GM19328 (cell line): Measurements from ENCODE around the gene PRXL2C.
"Not testable (repeated sequence)": the region's sequence is repeated elsewhere in the genome, so short reads cannot be mapped to it uniquely, and the experiment has no call there.

Experiments used
- ATAC-seq: cut with Tn5 transposase; IDR thresholded peaks from one replicate; pipeline ENCODE4 v1.9.1; 2021; ENCODE audit warnings: mild to moderate bottlenecking, moderate library complexity; ENCODE audit not compliant: unreplicated experiment

Gene PRXL2C

GRCh38 chr9:96655198-96655851 is at the start of gene PRXL2C:
Gene PRXL2C (minus strand): TSS chr9:96655317. CDS start chr9:96655281, 36 bp downstream.
- ATAC-seq: no peak

DNA sequence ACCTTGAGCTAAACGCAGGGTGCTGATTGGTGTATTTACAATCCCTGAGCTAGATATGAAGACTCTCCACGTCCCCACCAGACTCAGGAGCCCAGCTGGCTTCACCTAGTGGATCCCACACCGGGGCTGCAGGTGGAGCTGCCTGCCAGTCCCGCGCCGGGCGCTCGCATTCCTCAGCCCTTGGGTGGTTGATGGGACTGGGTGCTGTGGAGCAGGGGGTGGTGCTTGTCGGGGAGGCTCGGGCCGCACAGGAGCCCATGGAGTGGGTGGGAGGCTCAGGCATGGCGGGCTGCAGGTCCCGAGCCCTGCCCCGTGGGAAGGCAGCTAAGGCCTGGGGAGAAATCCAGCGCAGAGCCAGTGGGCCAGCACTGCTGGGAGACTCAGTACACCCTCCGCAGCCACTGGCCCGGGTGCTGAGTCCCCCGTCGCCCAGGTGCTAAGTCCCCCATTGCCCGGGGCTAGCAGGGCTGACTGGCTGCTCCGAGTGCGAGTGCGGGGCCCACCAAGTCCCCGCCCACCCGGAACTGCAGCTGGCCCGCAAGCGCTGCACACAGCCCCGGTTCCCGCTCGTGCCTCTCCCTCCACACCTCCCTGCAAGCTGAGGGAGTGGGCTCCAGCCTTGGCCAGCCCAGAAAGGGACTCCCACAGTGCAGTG is 45.7 kb upstream of the PRXL2C start:
- ATAC-seq: not testable (repeated sequence)

- ATAC-seq: no peak
These were observed 36.2 kb upstream of the PRXL2C start for GRCh38 chr9:96691326-96691725.

GRCh38 chr9:96688745-96689464 is 33.8 kb upstream of the PRXL2C start:
- ATAC-seq: no peak

DNA sequence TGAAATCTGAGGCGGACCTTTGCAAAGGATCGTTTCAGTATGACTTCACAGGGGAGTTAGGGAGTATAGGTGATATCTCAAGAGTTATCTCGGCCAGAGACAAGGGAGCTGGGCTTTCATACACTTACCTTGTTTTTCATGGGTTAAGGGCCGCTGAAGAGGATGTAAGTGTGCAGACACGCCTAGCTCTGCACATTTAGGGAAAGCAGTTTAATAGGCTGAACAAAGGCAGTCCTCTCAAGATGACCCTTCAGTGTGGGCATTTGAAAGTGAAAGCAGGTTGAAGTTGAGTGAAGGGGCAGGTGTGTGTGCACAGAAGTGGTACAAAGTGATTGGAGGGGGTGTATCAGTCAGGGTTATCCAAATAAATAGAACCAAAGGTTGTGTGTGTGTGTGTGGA is 33.1 kb upstream of the PRXL2C start:
- ATAC-seq: no peak

GRCh38 chr9:96686638-96687335 is 31.7 kb upstream of the PRXL2C start:
- ATAC-seq: no peak

- no peak for ATAC-seq
These were observed 25.8 kb upstream of the PRXL2C start for GRCh38 chr9:96680812-96681499.

DNA sequence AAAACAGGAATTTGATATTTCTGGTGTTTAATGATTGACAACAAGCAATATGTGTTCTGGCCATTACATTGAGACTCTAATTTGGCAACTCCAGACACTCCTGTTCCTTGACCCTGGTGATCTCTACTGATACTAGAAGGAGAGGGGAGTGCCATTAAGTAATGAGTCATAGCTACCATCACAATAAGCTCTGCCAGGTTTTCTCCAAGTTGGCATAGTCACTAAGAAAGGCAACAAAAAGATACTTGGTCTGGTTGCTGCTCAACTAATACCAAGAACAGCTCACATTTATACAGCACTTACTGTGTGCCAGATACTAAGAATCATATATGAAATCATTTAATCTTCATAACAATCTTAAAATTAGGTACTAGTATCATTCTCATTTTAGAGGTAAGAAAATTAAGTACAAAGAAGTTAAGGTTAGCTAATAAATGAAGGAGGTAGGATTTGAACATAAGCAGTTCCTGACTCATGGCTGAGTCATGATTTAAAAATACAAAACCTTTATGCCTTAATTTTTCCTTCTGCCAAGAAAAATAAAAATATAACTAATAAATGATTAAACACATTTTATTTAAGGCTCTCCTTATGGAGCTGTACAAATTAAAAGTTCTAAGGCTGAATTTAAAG is 19.9 kb upstream of the PRXL2C start:
- no peak for ATAC-seq

DNA sequence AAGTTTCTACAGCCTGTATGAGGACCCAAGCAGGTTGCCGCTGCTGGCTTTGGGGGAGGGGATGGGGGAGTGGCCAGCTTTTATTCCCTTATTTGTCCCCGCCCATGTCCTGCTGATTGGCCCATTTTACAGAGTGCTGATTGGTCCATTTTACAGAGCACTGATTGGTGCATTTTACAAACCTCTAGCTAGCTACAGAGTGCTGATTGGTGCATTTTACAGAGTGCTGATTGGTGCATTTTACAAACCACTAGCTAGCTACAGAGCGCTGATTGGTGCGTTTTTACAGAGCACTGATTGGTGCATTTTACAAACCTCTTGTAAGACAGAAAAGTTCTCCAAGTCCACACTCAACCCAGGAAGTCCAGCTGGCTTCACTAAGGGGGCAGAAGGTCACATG is 18.7 kb upstream of the PRXL2C start:
- ATAC-seq: not testable (repeated sequence)

GRCh38 chr9:96668868-96669534 is 13.9 kb upstream of the PRXL2C start:
- no peak for ATAC-seq

DNA sequence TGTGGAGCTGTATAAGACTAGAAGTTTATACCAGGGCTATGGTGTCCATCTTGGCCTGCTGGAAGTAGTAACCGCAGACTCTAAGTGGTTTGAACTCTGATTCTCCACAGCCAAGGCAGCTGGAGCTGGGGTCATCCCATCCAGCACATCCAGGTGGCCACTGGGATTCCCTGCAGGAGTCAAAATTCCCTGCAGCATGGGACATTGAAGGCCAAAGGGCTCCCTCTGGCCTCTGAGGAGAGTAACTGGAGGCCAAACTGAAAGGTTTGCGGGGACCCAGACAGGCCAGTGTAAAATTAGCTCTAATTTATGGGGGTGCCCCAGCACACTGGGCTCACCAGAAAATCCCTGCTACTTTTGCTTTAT is 12.2 kb upstream of the PRXL2C start:
- no peak for ATAC-seq

- ATAC-seq: not testable (repeated sequence)
These were observed 11.7 kb upstream of the PRXL2C start for GRCh38 chr9:96666653-96667362.

- ATAC-seq: no peak
These were observed 10.7 kb upstream of the PRXL2C start for GRCh38 chr9:96665789-96666188.

- ATAC-seq: no peak
These were observed 8.5 kb upstream of the PRXL2C start for GRCh38 chr9:96663506-96664120.

- no peak for ATAC-seq
These were observed 6.6 kb upstream of the PRXL2C start for GRCh38 chr9:96661711-96662110.

DNA sequence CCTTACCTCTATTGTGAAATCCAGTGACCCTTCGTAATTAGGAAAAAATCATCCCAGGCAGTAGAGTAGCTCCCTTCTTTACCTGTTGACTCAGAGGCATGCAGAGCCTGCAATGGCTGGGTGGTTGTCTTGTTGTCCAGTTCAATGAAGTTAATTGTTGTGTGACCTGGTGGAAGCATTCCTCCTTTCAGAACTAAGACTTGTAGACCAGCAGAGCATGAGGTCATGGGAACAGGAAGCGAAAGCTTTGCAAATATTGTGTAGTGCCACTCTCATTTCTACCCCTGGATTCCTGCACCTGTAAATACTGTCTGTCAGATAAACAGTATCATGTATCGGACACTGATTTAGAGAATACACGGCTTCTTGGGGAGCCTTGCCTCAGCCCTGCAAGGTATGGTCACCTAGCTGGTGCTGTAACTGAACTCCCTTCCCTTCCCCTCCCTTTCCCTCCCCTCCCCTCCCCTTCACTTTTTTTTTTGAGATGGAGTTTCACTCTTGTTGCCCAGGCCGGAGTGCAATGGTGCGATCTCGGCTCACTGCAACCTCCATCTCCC is 5.7 kb upstream of the PRXL2C start:
- no peak for ATAC-seq

DNA sequence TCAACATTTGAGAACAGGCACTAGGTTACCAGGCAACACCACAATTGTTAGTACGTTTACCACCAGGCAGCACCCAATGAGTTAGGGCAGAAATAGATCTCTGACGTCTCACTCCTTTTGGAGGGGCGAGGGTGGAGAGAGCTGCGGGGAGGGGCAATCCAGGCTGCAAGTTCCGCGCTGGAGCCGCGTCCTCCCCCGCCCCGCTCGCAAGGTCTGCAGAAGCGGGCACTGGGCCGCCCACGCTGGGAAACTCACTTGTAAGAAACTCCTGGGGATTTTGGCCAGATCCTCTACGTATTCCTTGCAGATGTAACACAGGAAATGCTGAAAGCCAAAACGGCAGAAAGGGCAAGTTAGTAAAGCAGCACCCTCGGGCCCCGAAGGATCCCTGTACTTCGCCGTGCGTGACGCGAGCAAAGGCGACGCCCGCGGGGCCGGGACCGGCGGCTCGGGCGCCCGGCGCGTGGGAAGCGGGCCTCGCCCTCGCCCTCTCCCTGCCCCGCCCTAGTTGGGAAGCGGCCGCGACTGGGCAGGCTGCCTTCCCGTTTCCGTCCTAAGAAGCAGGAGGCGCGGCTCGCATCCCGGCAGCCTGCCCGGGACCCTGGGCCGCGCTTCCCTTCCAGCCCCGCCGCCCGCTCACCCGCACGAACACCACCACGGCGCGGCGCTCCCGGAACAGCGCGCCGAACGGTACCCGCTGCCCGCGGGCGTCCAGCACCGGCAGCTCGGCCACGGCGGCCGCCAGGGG is 493 bp downstream of the PRXL2C start:
- ATAC-seq: no peak

DNA sequence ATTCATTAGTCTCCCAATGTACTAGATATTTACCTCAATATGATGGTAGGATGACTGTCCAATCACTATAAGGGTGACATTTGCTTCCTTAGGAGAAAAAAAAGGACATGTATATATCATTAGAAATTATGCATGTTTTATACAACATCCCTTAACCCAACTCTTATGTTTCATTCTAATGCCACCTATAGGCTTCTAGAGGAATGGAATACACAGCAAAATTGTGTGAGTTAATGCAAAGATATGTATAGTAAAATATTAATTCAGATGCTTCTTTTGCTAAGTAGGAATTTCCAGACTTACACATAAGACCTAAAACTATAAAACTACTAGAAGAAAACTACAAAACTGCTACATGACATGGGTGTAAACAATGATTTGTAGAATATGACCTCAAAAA is 3.5 kb downstream of the PRXL2C start:
- ATAC-seq: no peak
